HL-60 (cell line): ENCODE results near the gene LAPTM5.

Experiments used
- DNase-seq, 2 experiments: peaks; one replicate each; pipeline ENCODE4 v3.0.0-alpha.2; 2010 to 2020; ENCODE audit warnings: low read depth in 1 of 2, low spot score in 1 of 2
- H3K27ac ChIP-seq: fragments of 250-450 bp; sonication (Bioruptor Pico); replicated peaks from 2 replicates; pipeline ENCODE4 v1.5.1; 2020; ENCODE audit warnings: mild to moderate bottlenecking, moderate library complexity
- H3K27me3 ChIP-seq: fragments of 250-450 bp; sonication (Bioruptor Pico); 2 replicates; pipeline ENCODE4 v1.5.1; 2021; ENCODE audit warnings: mild to moderate bottlenecking, moderate library complexity; ENCODE audit not compliant: insufficient read depth, poor library complexity, severe bottlenecking
- H3K4me3 ChIP-seq: replicated peaks from 2 replicates; pipeline ENCODE4 v1.5.1; 2011; ENCODE audit warnings: mild to moderate bottlenecking, control low read depth, low read length; ENCODE audit not compliant: insufficient read depth
- CTCF ChIP-seq: IDR thresholded peaks from one replicate; pipeline ENCODE4 v1.5.1; 2011; ENCODE audit warnings: low read length, control low read depth, inconsistent platforms; ENCODE audit not compliant: insufficient read depth
- GABPA ChIP-seq: IDR thresholded peaks from 2 replicates; pipeline ENCODE4 v1.6.1; 2012; ENCODE audit warnings: low read depth
- POLR2AphosphoS5 ChIP-seq: IDR thresholded peaks from 2 replicates; pipeline ENCODE4 v1.6.1; 2012; ENCODE audit warnings: low read depth
- REST ChIP-seq: IDR thresholded peaks from 2 replicates; pipeline ENCODE4 v1.6.1; 2012; ENCODE audit warnings: low read depth; ENCODE audit not compliant: insufficient replicate concordance
- SPI1 ChIP-seq: IDR thresholded peaks from 2 replicates; pipeline ENCODE4 v1.6.1; 2012; ENCODE audit warnings: low read depth, mild to moderate bottlenecking, borderline replicate concordance

LAPTM5 gene

GRCh38 chr1:30704765-30705509, 52.6 kb downstream of the LAPTM5 start:
- H3K27me3 ChIP-seq: peaks cover 10% of the 10 kb centered on the region
- H3K4me3 ChIP-seq: no peak overlapping the region
- no peak overlapping the region for H3K27ac ChIP-seq
- DNase-seq: no peak
- no peak for TF ChIP-seq CTCF
- TF ChIP-seq REST: no peak
- no peak for TF ChIP-seq SPI1
- no peak for TF ChIP-seq GABPA
- no peak for TF ChIP-seq POLR2AphosphoS5

- Histone ChIP-seq H3K27me3 (peaks cover 10% of the 10 kb centered on the region), H3K27ac (no peak overlapping the region), H3K4me3 (no peak overlapping the region)
- TF ChIP-seq POLR2AphosphoS5 (no peak), REST (no peak), GABPA (no peak), CTCF (no peak), SPI1 (no peak)
- DNase-seq: no peak
These were observed 53.3 kb downstream of the LAPTM5 start for GRCh38 chr1:30704271-30704670.

GRCh38 chr1:30702823-30703222, 54.8 kb downstream of the LAPTM5 start:
- Histone ChIP-seq H3K4me3 (no peak overlapping the region), H3K27me3 (peaks cover 10% of the 10 kb centered on the region), H3K27ac (no peak overlapping the region)
- no peak for DNase-seq
- TF ChIP-seq REST (no peak), SPI1 (no peak), POLR2AphosphoS5 (no peak), CTCF (no peak), GABPA (no peak)
